IPS-18a (cell line): ENCODE measurements around the gene FSTL5.

ENCODE experiments used
- H3K27ac ChIP-seq: one replicate; pipeline ENCODE4 v1.5.1; 2013; ENCODE audit warnings: low read length
- H3K27me3 ChIP-seq: one replicate; pipeline ENCODE4 v1.6.1; 2013; ENCODE audit warnings: mild to moderate bottlenecking, low read length; ENCODE audit not compliant: control insufficient read depth, insufficient read depth
- H3K36me3 ChIP-seq: one replicate; pipeline ENCODE4 v1.6.1; 2013; ENCODE audit warnings: low read depth, low read length; ENCODE audit not compliant: control insufficient read depth
- H3K4me1 ChIP-seq: one replicate; pipeline ENCODE4 v1.6.1; 2013; ENCODE audit warnings: low read depth, low read length; ENCODE audit not compliant: control insufficient read depth
- H3K4me3 ChIP-seq: one replicate; pipeline ENCODE4 v1.5.1; 2013; ENCODE audit warnings: low read length
- H3K9ac ChIP-seq: one replicate; pipeline ENCODE4 v1.6.1; 2013; ENCODE audit warnings: mild to moderate bottlenecking, low read length, moderate library complexity
- H3K9me3 ChIP-seq: one replicate; pipeline ENCODE4 v1.6.1; 2013; ENCODE audit warnings: low read depth, low read length; ENCODE audit not compliant: control insufficient read depth

Gene FSTL5

DNA sequence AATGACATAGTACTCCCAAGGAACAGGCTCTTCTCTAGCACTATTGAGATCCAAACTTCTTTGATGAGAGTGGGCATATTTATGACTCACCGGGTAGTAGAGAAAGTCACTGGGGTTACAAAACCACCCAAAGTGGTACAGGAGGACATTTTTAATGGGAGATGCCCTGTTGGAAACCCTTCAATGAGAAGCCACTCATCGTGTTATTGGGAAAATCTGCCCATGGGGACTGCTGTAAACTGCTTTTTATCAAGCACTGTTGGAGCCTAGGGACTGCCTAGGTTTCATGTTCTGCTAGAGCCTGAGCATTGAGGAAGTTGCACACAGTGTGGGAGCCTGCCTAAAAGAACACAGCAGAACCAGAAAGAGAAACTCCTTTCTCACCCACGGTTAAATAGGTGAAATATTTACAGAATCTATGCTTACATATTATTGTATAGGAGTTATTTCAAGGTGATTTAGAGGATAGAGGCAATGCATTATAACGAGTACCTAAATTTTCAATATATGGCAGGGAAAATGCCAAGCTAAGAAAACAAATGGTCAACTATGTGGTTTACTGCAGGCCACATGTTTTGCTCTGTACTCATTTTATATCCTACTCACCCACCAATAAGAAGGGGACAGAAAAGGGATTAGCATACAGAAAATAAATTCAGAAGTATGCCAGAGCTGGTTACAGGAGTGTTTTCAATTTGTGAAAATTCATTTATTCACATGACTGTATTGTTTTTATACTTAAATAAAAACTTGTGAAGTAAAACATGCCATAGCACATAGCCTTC, 559.1 kb downstream of the FSTL5 start:
- no peak overlapping the region for H3K27ac ChIP-seq
- no peaks in the 10 kb centered on the region for H3K4me1 ChIP-seq
- no peak overlapping the region for H3K4me3 ChIP-seq
- H3K27me3 ChIP-seq = no peaks in the 10 kb centered on the region
- H3K9me3 ChIP-seq = no peaks in the 10 kb centered on the region
- no peak overlapping the region for H3K9ac ChIP-seq
- H3K36me3 ChIP-seq = no peaks in the 10 kb centered on the region

- Histone ChIP-seq H3K4me3 (no peak overlapping the region), H3K9me3 (no peaks in the 10 kb centered on the region), H3K9ac (no peak overlapping the region), H3K27me3 (no peaks in the 10 kb centered on the region), H3K36me3 (no peaks in the 10 kb centered on the region), H3K4me1 (no peaks in the 10 kb centered on the region), H3K27ac (no peak overlapping the region)
Observed at GRCh38 chr4:161601011-161601410, 562.8 kb downstream of the FSTL5 start.

DNA sequence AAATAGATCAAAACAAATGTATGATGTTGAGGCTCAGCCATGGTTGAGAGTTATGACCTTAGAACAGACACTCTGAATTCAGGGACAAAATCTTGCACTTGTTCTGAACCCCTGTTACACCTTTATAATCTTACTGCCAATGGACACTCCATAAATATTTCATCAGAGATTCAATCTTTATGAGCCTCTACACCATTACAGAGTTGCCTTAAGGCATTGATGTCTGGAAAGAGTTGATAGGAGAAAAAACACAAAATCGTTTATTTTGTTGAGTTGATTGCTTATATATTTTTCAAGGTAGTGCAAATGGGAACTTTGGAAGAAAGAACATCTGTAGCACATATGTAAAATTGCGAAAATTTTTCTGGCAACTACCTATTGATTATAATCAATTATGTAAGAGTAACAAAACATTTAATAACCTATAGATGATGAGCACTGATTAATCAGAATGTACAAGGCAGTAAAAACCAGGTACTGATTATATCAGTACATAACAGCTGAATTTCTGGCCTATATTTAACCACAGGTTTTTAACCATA, 568.5 kb downstream of the FSTL5 start:
- H3K9me3 ChIP-seq = no peaks in the 10 kb centered on the region
- no peak overlapping the region for H3K27ac ChIP-seq
- H3K4me3 ChIP-seq = no peak overlapping the region
- no peak overlapping the region for H3K9ac ChIP-seq
- H3K36me3 ChIP-seq = no peaks in the 10 kb centered on the region
- no peaks in the 10 kb centered on the region for H3K4me1 ChIP-seq
- H3K27me3 ChIP-seq = no peaks in the 10 kb centered on the region

DNA sequence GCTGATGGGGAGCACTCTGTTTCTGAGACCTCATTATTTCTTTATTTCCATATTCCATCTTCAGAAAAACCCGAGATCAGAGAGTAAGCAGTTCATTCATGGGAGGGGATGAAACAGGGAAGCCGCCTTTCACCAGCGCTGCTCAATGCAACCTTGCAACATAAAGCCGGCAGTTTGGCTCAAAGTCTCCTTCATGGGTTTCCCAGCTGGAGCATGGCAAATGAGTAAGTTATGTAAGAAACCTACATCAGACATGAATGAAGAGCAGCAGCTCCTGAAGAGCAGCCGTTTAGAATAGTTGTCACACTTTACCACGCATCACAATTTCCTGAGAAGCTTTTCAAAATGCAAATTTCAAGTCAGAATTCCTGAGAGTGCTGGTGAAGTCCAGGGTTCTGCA, 578.8 kb downstream of the FSTL5 start:
- Histone ChIP-seq H3K27me3 (no peaks in the 10 kb centered on the region), H3K4me3 (no peak overlapping the region), H3K36me3 (no peaks in the 10 kb centered on the region), H3K9me3 (no peaks in the 10 kb centered on the region), H3K4me1 (peaks cover 7% of the 10 kb centered on the region), H3K9ac (no peak overlapping the region), H3K27ac (no peak overlapping the region)

DNA sequence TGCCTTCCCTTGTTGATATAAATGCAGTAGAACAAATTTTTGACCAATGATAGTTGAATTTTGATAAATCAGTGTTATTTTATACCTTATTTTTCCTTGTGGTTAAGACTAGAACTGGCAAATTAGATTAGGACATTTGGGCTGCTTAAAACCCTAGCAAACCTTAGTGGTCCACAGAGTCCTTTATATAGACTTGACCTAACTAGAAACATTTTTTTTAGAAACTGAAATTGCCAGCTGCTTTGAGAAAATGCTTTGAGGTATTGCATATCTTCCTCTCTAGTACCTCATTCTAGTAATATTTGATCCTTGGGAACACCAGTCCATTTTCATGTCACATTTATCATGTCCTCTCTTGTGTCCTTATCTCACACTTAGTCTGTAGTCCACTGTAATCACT, 580.3 kb downstream of the FSTL5 start:
- Histone ChIP-seq H3K27ac (no peak overlapping the region), H3K4me3 (no peak overlapping the region), H3K9ac (no peak overlapping the region), H3K36me3 (no peaks in the 10 kb centered on the region), H3K9me3 (no peaks in the 10 kb centered on the region), H3K27me3 (no peaks in the 10 kb centered on the region), H3K4me1 (peaks cover 7% of the 10 kb centered on the region)

GRCh38 chr4:161581262-161582230, 582.3 kb downstream of the FSTL5 start:
- H3K4me1 ChIP-seq = peaks cover 7% of the 10 kb centered on the region
- H3K27ac ChIP-seq = no peak overlapping the region
- H3K27me3 ChIP-seq = no peaks in the 10 kb centered on the region
- H3K9me3 ChIP-seq = no peaks in the 10 kb centered on the region
- no peak overlapping the region for H3K9ac ChIP-seq
- no peak overlapping the region for H3K4me3 ChIP-seq
- no peaks in the 10 kb centered on the region for H3K36me3 ChIP-seq

GRCh38 chr4:161577579-161578301, 586.1 kb downstream of the FSTL5 start:
- Histone ChIP-seq H3K4me3 (no peak overlapping the region), H3K27ac (no peak overlapping the region), H3K9ac (no peak overlapping the region), H3K27me3 (no peaks in the 10 kb centered on the region), H3K9me3 (no peaks in the 10 kb centered on the region), H3K4me1 (no peaks in the 10 kb centered on the region), H3K36me3 (no peaks in the 10 kb centered on the region)

DNA sequence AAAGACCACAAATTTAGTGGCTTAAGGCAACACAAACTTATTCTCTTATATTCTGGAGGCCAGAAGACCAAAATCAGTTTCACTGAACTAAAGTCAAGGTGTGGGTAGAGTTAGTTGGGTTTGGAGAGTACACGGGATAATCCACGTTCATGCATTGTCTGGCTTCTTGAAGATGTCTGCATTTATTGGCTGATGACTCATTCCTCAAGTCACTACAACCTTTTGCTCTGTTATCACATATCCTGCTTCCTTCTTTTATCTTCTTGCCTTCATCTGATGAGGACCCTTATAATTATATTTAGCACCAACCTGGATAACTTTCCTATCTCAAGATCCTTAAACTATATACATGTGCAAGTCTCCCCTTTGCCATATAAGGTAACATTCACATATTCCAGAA, 590.0 kb downstream of the FSTL5 start:
- Histone ChIP-seq H3K27me3 (no peaks in the 10 kb centered on the region), H3K4me3 (no peak overlapping the region), H3K27ac (no peak overlapping the region), H3K36me3 (no peaks in the 10 kb centered on the region), H3K9me3 (no peaks in the 10 kb centered on the region), H3K9ac (no peak overlapping the region), H3K4me1 (no peaks in the 10 kb centered on the region)

- H3K9ac ChIP-seq = no peak overlapping the region
- H3K27me3 ChIP-seq = no peaks in the 10 kb centered on the region
- H3K36me3 ChIP-seq = no peaks in the 10 kb centered on the region
- H3K4me3 ChIP-seq = no peak overlapping the region
- no peak overlapping the region for H3K27ac ChIP-seq
- no peaks in the 10 kb centered on the region for H3K4me1 ChIP-seq
- H3K9me3 ChIP-seq = no peaks in the 10 kb centered on the region
Observed at GRCh38 chr4:161564230-161564834, 599.5 kb downstream of the FSTL5 start.

DNA sequence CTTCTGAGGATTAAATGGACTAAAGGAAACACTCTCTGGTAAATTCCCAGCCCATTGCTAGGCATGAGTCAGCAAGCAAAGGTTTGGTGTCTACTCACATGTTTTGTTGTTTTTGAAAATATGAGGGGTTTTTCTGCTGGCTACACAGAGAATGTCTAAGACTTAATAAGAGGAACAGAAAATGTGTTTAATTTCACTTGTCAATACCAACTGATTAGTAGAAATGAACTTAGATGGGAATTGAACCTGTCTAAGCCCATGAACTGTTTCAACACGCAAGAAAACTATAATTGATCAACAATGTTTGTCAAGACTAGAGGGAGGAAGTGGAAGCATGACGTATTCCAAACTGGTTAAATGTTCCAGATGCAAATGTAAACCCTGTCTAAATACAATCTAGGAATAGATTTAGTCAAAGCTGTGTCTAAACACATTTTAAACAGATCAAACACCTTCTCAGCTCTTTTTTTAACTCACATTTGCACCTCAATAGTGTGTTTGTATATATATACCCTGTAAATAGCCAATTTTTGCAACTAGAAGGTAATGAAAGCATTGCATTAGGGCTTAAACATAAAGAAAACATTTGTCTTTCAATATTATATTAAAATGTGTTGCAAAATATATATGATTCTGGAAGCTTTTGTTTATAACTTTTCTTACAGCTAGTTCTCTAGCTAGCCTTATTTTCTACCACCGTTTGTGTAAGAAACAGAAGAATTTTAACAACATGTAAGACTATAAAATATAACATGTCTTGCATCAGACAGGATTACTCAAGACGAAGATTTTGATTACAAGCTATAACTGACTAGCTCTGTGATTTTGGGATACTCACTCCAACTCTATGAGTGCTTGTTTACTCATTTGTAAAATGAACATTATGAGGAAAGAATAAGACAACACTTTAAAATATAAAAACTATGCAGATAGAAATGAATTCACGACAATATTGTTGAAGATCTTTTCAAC, 607.8 kb downstream of the FSTL5 start:
- Histone ChIP-seq H3K27me3 (no peaks in the 10 kb centered on the region), H3K4me3 (no peak overlapping the region), H3K4me1 (peaks cover 2% of the 10 kb centered on the region), H3K36me3 (no peaks in the 10 kb centered on the region), H3K9me3 (no peaks in the 10 kb centered on the region), H3K27ac (no peak overlapping the region), H3K9ac (no peak overlapping the region)
